HG02981 (cell line): ENCODE data around the gene ZNHIT6.
"Not testable (repeated sequence)": the region's sequence is repeated elsewhere in the genome, so short reads cannot be mapped to it uniquely, and the experiment has no call there.

ENCODE experiments used
- ATAC-seq: cut with Tn5 transposase; IDR thresholded peaks from one replicate; pipeline ENCODE4 v1.9.1; 2021; ENCODE audit warnings: mild to moderate bottlenecking, moderate library complexity; ENCODE audit not compliant: unreplicated experiment

ZNHIT6 gene

GRCh38 chr1:85672031-85672660 is 36.1 kb downstream of the ZNHIT6 start:
- ATAC-seq, result no peak

GRCh38 chr1:85665932-85666331 is 42.3 kb downstream of the ZNHIT6 start:
- no peak for ATAC-seq

GRCh38 chr1:85663382-85663781 is 44.9 kb downstream of the ZNHIT6 start:
- ATAC-seq, result no peak

- peak; percentile 52 for ATAC-seq
These were observed 46.5 kb downstream of the ZNHIT6 start for GRCh38 chr1:85661767-85662166.

GRCh38 chr1:85660541-85660940 is 47.7 kb downstream of the ZNHIT6 start:
- no peak for ATAC-seq

- ATAC-seq, result no peak
These were observed 49.1 kb downstream of the ZNHIT6 start for GRCh38 chr1:85659174-85659573.

GRCh38 chr1:85656948-85657347 is 51.3 kb downstream of the ZNHIT6 start:
- ATAC-seq, result no peak

- ATAC-seq, result no peak
These were observed 52.0 kb downstream of the ZNHIT6 start for GRCh38 chr1:85656256-85656655.

- no peak for ATAC-seq
These were observed 52.9 kb downstream of the ZNHIT6 start for GRCh38 chr1:85655315-85655714.

GRCh38 chr1:85654066-85654782 is 54.0 kb downstream of the ZNHIT6 start:
- ATAC-seq, result no peak

GRCh38 chr1:85652327-85652726 is 55.9 kb downstream of the ZNHIT6 start:
- ATAC-seq, result no peak

- ATAC-seq, result no peak
These were observed 57.6 kb downstream of the ZNHIT6 start for GRCh38 chr1:85650645-85651044.

- no peak for ATAC-seq
These were observed 58.6 kb downstream of the ZNHIT6 start for GRCh38 chr1:85649591-85649990.

- not testable (repeated sequence) for ATAC-seq
These were observed 66.4 kb downstream of the ZNHIT6 start for GRCh38 chr1:85641598-85642556.

GRCh38 chr1:85639920-85640319 is 68.3 kb downstream of the ZNHIT6 start:
- ATAC-seq, result not testable (repeated sequence)

- no peak for ATAC-seq
These were observed 69.8 kb downstream of the ZNHIT6 start for GRCh38 chr1:85638412-85638811.

GRCh38 chr1:85630493-85630892 is 77.7 kb downstream of the ZNHIT6 start:
- no peak for ATAC-seq

GRCh38 chr1:85629532-85629920 is 78.7 kb downstream of the ZNHIT6 start:
- ATAC-seq, result no peak

- no peak for ATAC-seq
These were observed 79.3 kb downstream of the ZNHIT6 start for GRCh38 chr1:85628791-85629531.

- no peak for ATAC-seq
These were observed 81.4 kb downstream of the ZNHIT6 start for GRCh38 chr1:85626818-85627217.

GRCh38 chr1:85624361-85624760 is 83.9 kb downstream of the ZNHIT6 start:
- no peak for ATAC-seq
